HG02970 (cell line): ENCODE results near the gene PRR4.

ENCODE experiments used
- ATAC-seq: cut with Tn5 transposase; IDR thresholded peaks from one replicate; pipeline ENCODE4 v1.9.1; 2021; ENCODE audit warnings: mild to moderate bottlenecking, moderate library complexity, moderate number of reproducible peaks; ENCODE audit not compliant: unreplicated experiment, low FRiP score

The PRR4 gene

GRCh38 chr12:10849425-10849878, at the start of gene PRR4:
TSS of gene PRR4 (minus strand) at chr12:10849475. CDS start at chr12:10849437, 38 bp downstream.
- no peak for ATAC-seq

- no peak for ATAC-seq
These were observed 47.6 kb upstream of the PRR4 start for GRCh38 chr12:10896854-10897253.

- no peak for ATAC-seq
These were observed 42.7 kb upstream of the PRR4 start for GRCh38 chr12:10891937-10892336.

GRCh38 chr12:10889226-10889625, 40.0 kb upstream of the PRR4 start:
- no peak for ATAC-seq

- no peak for ATAC-seq
These were observed 34.9 kb upstream of the PRR4 start, which contains the start of gene PRH1 for GRCh38 chr12:10884086-10884725. TSS of gene PRH1 (minus strand) at chr12:10884255. CDS start at chr12:10884217, 38 bp downstream.

GRCh38 chr12:10873378-10873777, 24.1 kb upstream of the PRR4 start:
- no peak for ATAC-seq

GRCh38 chr12:10867381-10867780, 18.1 kb upstream of the PRR4 start:
- no peak for ATAC-seq

GRCh38 chr12:10863512-10864218, 14.4 kb upstream of the PRR4 start:
- ATAC-seq, result no peak

- ATAC-seq, result no peak
These were observed 12.1 kb upstream of the PRR4 start for GRCh38 chr12:10861366-10861765.

- ATAC-seq, result no peak
These were observed 6.5 kb upstream of the PRR4 start for GRCh38 chr12:10855807-10856206.

- ATAC-seq, result no peak
These were observed 4.5 kb upstream of the PRR4 start for GRCh38 chr12:10853776-10854175.

GRCh38 chr12:10851243-10851858, 2.1 kb upstream of the PRR4 start:
- ATAC-seq, result no peak

GRCh38 chr12:10847744-10848143, 1.5 kb downstream of the PRR4 start:
- no peak for ATAC-seq

GRCh38 chr12:10842862-10843261, 6.4 kb downstream of the PRR4 start:
- no peak for ATAC-seq

- ATAC-seq, result no peak
These were observed 10.8 kb downstream of the PRR4 start for GRCh38 chr12:10838461-10838860.

- no peak for ATAC-seq
These were observed 19.3 kb downstream of the PRR4 start for GRCh38 chr12:10829994-10830393.

GRCh38 chr12:10826258-10826657, 23.0 kb downstream of the PRR4 start, which contains the start of gene TAS2R10:
TSS of gene TAS2R10 (minus strand) at chr12:10826358. CDS start at chr12:10826269, 89 bp downstream.
- ATAC-seq, result no peak

GRCh38 chr12:10824957-10825356, 24.3 kb downstream of the PRR4 start:
- no peak for ATAC-seq

- ATAC-seq, result no peak
These were observed 37.3 kb downstream of the PRR4 start for GRCh38 chr12:10811883-10812536.

GRCh38 chr12:10810068-10810467, 39.2 kb downstream of the PRR4 start, which contains the start of gene TAS2R9:
TSS of gene TAS2R9 (minus strand) at chr12:10810168. CDS start at chr12:10810075, 93 bp downstream.
- ATAC-seq, result no peak

GRCh38 chr12:10807186-10807585, 42.1 kb downstream of the PRR4 start, which contains the start of gene TAS2R8:
TSS of gene TAS2R8 (minus strand) at chr12:10807286. CDS start at chr12:10806980, 306 bp downstream.
- no peak for ATAC-seq
